HG03460 (cell line): ENCODE data around the gene UNC5B.

Experiments
- ATAC-seq: cut with Tn5 transposase; IDR thresholded peaks from one replicate; pipeline ENCODE4 v1.9.1; 2021; ENCODE audit not compliant: unreplicated experiment

Gene UNC5B

DNA sequence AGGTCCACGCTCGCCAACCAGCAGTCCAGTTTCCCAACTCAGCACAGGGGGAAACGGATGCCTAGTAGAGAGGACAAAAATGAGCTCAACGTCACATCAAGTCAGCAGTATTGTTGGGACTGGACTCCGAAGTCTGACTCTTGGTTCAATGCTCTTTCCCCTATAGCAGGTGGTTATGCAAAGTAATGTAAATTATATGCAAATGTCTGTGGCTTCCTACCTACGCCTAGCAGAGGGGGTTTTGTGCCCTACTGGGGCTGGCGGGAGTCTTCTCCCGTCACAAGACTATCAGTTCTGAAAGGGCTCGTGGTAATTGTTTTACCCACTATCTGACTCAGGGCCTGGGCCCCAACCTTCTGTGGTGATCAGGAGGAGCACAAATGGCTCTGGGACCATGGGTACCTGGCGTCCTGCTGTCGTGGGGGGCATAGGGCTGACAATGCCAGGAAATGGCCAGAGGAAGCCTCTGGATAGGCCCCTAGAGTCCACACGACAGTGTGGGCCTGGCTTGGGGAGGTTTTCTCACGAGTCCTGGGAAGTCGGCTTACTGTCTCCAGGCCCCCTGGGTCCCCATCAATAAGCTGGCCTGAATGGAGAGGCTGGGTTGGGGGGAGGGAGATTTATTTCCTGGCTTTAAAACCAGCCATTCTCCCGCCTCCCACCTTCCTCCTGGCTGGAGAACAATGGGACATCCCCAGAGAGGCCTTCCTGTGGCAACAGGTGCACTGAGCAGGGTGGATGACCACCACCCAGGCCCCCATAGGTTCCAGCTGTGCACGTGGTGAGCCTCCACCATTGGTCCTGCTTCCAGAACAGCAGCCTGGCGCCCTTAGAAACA is 41.8 kb downstream of the UNC5B start:
- no peak for ATAC-seq

DNA sequence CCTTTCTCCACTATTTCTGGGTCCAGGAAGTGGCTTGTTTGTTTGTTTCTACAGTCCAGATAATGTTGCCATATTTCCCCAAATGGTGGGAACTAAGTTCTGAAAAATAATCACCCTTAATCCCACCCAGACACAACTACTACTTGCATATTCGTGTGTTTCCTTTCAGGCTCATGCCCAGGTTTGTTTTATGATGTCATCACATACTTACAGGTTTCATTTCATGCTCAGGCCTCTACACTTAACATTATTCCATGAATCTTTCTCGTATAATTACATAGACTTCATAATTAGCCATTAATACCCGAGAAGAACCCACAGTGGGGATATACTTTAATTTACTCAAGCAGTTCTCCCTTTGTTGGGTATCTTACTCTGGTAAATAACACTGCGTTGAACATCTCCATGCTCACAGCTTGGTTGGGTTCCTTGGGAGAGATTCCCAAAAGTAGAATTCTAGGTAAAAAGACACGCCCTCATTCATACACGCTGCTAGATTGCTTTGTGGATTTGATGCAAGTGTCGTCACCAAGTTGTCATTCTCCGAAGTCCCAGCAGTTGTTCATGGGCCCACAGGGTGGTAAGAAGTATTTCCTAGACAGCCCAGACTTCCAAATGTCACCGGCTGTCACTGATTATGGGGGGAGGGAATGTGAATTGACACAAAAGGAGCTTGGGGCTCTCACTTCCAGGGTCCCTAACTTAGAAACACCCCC is 42.6 kb downstream of the UNC5B start:
- no peak for ATAC-seq

DNA sequence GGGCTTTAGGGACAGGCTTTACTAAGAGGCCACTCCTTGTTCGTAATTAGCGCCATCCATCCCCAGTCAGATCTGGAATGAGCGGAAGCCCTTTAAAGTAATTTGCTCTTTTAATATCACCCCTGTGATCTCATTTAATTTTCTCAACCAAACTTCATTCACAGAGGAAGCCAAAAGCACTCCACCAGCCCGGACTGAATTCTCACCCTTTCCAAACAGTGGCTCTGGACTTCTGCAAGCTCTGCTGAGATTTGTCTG is 43.1 kb downstream of the UNC5B start:
- no peak for ATAC-seq

DNA sequence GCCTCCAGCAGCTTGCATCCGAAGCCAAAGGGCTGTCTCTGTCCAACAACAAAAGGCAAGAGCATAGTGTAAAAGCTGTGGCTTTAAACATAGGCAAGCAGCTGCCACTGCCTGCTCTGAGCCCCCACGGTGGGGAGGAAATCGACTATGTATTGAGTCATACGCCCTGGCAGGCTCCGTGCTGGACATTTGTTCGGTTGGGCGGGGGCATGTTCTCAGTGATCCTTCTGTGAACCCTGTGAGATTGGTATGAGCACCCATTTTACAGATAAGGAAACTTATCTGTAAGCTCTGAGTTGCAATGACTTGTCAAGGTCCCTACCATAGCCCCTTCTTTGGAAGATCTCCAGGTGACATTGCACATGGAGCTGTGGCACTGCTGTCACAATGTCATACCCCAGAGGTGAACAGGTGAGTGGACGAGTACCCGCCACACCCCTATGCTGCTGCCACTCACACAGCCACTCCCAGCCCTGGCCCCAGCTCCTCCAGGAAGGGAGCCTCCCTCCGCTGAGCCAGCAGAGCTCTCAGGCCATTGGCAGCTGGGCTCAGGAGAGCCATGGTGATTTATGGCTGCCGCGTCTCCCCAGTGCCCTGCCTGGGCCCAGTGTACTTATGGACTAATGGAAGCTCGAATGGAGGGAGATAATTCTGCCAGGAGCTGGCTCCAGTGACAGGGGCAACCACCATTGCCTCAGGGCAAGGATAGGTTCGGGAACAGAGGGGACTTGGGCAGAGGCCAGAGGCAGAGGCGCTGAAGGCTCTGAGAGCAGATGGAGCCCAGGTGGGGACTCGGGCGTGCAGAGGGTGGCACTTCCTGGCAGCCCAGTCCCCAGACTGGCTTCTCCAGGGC is 43.7 kb downstream of the UNC5B start:
- ATAC-seq = no peak

DNA sequence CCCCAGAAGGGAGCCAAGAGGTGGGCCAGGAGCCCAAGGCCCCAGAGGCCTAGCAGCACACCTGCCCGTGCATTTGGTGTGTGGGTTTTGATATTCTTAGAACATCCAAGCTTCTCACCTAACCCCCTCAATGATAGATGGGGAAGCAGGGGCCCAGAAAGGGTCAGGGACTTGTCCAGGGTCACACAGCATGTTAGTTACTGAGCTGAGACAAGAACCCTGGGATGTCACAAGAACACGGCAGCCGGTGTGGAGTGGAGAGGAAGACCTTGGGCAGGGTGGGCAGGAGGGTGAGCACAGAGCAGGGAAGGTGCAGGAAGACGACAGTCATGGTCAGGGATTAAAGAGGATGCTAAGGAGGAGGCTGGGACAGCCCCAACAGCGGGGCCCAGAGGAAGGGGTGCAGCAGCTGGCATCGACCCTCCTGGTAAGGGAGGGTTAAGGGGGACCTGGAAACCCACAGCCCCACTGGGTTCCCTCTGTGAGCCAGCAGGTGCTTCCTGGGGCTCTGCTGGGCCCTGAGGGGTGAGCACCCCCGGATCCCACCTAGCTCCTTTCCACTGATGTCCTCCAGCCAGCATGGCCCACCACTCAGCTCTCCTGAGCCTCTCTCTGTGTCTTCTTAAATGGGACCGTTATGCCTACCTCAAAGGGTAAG is 44.4 kb downstream of the UNC5B start:
- ATAC-seq = no peak

DNA sequence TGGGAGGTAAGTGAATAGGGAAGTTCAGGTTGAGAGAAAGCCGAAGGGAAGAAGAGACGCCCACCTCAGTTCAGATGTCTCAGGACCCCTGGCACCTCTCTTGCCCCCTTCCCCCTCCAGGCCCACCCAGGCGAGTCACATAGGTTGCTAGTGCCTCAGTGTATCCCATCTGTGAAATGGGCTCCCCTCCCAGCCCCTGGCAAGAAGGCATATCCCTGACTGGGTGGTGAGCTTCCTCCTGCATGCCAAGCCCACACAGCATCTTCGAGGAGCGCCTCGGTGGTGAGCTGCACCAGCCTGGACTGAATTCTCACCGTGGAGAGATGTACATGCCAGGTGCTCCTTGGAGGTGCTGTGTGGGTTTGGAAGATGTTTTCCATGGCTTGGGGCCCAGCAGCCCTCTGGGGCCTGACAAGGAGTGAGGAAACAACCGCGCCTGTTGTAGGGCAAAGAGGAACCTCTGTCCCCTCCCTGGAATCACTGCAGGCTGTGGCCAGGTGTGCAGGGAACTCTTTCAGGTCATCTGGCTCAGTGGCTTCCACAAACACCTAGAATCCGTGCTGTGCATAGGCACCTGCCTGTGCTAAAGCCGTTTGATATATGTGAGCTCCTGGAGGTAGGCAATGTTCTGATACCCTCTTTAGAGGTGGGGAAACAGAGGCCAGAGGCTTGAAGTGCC is 45.1 kb downstream of the UNC5B start:
- ATAC-seq = no peak

DNA sequence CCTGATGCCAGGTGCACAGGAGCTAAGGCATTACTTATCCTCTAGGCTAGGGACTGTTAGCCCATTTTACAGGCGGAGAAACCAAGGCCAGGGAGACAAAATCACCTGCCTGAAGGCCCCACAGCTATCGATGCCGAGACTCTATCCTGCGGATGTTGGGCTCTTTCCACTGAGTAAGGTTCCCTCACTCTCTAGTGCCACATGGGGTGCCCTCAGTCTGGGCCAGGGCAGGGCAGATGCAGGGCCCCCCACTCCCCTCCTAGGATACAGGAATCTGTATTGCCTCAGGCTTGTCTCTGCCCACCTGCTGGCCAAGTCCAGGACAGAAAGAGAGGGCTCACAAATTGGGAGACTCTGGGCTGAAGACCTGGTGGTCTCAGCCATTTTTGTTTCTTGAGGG is 45.7 kb downstream of the UNC5B start:
- ATAC-seq = no peak

DNA sequence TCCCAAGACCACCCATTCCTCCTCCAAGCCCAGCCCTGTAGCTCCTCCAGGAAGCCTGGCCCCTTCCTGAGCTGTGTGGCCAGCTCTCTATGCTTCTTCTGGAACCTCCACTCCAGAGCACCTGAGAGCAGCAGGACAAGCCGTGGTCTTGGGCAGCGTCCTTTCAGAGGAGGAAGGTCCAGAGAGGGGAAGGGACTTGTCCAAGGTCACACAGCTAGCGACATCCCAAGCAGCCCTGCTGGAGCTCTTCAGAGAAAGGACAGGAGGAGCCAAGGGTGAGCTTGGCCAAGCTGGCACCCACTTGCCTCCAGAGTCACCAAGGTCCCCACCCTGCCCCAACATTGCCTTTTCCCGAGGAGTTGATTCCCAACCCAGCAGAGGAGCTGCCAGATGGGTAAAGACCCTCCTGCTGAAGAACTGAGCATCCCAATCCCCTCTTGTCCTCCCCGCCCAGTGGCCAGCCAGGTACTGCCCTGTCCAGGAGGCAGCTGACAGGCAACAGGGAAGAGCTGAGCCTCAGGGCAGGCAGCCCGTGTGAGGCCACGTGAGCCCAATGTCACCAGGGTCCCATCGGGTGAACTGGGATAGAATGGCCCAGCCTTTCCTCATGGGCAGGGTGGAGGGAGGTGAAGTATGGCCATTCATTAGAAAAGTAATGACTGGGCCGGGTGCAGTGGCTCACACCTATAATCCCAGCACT is 46.2 kb downstream of the UNC5B start:
- no peak for ATAC-seq

DNA sequence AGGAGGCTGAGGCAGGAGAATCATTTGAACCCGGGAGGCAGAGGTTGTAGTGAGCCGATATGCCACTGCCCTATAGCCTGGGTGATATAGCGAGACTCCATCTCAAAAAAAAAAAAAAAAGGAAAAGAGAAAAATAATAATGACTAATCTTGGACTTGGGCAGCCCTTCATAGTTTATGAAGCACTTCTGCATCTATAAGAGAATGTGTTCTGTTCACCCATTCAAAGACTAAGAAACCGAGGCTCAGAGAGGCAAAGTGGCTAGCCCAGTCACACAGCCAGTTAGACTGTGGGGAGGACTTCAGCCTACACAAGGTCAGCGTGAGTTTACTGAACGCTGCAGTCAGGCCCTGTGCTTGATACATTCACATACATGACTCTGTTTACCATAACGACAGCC is 46.9 kb downstream of the UNC5B start:
- no peak for ATAC-seq

DNA sequence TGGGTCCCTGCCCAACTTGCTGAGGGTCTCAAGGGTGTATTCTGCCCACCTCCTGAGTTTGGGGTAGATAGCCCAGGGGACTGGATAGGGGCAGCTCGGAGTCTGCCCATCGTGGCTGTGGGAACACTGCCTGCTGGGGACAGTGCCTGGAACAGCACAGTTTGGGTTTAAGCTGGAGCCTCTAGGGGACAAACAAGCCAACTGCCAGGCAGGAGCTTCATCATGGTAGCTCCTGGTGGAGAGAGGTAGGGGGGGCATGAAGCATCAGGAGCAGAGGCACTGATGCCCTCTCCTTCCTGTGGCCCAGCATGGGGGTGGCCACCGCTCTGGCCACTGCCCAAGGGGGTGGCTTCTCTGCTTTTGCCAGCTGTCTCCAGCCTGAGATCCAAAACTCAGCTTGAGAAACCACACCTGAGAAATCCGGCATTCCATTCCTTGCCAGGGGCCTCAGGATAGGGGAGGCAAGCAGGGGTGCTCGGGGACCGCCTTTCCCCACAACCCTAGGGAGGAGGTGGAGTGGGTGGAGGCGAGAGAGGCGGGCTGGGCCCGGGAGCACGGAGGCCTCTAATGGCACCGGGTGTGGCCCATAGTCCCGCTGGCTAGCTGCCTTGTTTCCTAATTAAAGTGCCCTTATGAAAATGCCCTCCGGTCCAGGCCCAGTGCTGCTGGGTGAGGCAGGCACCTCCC is 47.6 kb downstream of the UNC5B start:
- no peak for ATAC-seq

DNA sequence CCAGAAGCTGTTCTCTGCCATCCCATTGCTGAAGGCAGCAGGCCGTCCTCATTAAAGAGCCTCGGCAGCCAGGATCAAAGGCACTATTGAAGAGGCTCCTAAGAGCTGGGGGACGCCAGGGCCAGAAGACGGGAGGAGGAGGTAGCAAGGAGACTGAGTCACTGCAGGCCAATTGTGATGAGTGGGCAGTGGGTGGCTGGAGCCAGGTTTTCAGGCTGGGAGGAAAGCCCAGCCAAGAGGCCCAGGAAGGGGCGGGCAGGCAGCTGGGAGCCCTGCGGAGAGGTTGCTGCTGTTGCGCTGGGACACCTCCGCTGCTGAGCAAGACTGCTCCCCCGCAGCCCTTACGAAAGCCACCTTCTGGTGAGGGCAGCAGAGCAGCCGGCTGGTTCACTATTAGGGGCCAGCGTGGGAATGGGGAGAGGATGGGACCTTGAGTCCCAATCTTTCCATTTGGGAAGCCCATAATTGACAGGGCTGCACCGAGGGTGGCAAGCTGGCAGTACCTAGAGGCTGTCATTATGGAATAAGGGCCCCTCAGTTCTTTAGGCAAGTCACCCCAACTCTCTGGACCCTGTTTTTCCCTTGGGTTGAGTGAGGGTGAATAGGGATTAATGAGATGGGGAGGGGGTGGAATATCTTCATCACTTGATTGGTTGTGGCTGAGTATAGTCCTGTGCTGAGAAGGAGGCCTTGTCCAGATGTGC is 48.4 kb downstream of the UNC5B start:
- ATAC-seq = no peak

DNA sequence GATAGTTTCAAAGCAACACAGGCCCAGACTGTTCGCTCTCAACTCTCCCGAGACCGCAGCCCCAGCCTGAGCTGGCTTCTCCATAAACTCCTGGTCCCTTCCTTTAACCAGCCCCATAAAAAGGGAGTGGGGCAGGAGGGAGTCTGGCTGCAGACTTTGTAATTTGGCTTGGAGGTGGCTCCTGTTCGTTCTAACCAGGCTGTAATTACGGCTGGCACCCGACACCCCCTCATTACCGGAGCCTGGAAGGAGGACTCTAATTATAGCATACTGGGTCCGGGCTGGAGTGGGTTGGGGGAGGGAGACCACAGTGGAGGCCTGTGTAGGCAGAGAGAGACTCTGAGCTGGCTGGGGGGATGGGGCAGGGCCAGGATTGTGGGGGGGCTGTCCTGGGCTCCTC is 49.7 kb downstream of the UNC5B start:
- ATAC-seq = no peak

DNA sequence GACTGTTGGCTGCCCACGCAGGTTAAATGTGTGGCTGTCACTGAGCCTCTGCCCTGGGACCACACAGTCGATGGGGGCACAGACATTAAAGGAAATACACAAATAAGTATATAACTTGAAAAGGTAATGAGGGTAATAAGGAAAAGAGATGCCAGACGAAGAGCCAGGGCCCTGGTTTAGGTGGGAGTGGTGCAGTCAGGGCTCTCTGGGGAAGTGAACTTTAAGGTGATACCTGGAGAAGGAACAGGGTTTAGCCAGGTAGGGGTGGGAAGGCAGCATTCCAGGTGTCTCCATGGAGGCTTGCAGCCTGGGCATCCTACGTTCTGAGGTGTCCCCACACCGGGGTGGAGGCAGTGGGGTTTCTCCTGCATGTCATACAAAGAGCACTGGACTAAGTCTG is 50.4 kb downstream of the UNC5B start:
- ATAC-seq = no peak

DNA sequence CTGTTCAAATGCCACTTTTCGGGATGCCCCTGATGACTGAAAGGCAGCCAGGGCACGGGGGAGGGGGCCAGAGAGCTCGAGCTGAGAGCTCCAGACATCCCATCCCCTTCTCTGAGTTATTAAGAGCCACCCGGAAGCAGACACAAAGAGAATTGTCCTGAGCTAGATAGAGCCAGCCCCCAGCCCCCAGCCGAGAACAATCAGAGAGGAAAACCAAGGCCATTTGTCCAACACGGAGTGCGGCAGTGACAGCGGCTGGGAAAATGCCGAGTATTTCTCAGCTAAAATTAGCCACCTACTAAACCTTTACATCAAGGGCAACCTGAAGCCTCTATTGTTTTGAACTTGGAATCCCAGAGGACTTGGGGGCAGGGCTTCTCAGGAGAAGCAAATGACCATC is 51.0 kb downstream of the UNC5B start:
- no peak for ATAC-seq

DNA sequence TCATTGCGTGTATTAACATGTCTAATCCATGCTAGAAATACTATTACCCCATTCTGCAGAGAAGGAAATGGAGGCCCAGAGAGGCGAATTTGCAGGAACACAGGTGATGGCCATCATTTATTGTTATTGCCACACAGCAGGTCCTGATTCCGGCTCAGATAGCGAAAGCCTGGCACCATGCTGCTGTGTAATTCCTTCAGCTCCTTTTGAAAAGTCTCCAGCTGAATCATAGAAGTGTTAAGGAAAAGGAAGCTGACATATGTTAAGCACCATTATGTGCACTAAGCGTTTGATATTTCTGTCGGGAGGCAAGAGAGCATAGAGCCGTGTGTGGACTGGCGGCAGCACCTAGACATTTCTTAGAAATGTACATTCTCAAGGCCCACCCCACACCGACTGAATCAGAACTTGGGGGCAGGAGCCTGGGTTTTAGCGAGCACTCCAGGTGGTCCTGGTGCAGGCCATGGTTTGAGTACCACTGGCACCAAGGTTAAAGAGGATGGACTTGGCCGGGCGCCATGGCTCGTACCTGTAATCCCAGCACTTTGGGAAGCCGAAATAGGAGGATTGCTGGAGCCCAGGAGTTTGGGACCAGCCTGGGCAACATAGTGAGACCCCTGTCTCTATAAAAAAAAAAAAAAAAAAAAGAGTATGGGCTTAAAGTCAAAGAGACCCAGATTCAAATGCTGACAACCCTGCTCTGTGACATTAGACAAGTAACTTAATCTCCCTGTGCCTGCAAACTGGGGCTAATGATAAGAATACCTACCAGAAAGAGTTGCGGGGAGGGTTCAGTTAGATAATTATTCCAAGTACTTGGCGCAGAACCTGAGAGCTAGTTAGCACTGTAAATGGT is 52.2 kb downstream of the UNC5B start:
- ATAC-seq = no peak

DNA sequence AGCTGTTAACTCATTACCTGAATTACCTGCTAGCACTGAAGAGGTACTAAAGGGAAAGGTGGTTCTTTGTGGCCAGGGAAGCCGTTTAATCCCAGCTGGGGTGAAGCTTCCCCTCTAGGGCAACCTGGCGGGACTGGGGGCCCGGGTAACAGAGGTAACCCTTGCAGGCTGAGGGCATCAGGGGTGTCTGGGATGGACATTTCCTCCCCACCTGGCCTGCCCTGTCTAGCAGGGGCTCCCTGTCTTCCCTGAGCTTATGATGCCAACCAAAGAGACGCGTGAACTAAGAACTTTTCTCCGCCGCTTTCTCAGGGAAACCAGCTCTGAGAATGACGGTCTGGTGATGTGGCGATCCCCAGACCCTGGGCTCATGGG is 52.8 kb downstream of the UNC5B start:
- no peak for ATAC-seq

DNA sequence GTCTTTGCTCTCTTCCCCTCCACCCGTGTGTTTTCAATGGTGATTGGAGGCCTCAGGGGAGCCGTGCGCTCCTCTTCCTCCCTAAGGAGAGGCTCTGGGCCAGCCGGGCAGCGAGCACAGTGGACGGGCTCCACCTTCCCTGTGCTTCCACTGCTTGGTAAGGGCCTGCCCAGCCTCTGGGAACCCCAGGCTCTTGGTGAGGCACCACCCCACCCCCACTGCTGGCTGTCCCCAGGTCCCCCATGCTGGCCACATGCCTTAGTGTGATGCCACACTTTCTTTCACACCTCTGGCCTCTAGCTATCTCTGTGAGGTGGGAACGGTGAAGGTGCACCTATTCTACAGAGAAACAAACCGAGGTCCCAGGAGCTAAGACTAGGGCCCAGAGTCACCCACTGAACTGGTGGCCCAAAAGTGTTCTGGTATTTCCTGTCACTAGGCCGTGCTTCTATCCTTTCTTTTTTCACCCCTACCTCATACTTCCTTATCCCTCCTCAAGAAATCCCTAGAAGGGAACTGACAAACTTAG is 53.3 kb downstream of the UNC5B start:
- ATAC-seq = no peak
